ENCODE results near the gene STK11. TPM values are rescaled to one million over a fixed set of nuclear protein-coding genes. Genes with fewer than 3 reads are reported as not detected.
A peak's percentile ranks its signal among the peaks of the same experiment; 100 is the strongest.
"Not testable (repeated sequence)": the region's sequence is repeated elsewhere in the genome, so short reads cannot be mapped to it uniquely, and the experiment has no call there.

The STK11 gene
- total and polyA plus RNA-seq, 7 experiments from 2014 or later: 13.9 to 91.3 (median 71.5) TPM

DNA sequence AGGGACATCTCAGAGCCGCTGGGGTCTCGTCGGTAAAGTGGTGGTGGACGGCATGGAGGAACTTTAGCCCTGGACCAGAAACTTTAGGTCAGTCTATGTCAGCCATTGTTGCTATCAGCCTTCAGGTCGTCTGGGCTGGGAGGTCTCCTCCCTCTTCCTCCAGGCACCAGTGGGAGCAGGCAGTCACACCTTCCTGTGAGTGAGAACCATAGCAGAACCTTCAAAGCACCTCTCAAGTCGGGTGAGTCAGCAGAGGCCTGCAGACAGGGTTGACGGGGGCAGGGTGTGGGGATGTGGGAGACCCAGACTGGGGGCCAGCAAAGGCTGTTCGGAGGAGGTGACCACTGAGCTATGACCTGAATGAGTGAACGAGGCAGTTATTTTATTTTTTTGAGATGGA lies 16.2 kb upstream of the STK11 start:
- peak overlapping the region in 5 of 10 donors; percentile 33 to 63 (median 58) for H3K4me3 Mint-ChIP-seq
- no peaks in the 10 kb centered on the region for H3K9me3 Mint-ChIP-seq
- Histone ChIP-seq H3K4me3 (ENCODE audit: low read length) (no peak overlapping the region), H3K4me1 (ENCODE audit: control insufficient read depth in 2 of 2, insufficient read depth in 2 of 2, low read length in 2 of 2) (peaks cover 21 to 25% of the 10 kb centered on the region in 2 donors), H3K27me3 (ENCODE audit: control insufficient read depth in 2 of 2, insufficient read depth in 2 of 2, low read length in 2 of 2) (no peaks in the 10 kb centered on the region), H3K9me3 (ENCODE audit: control insufficient read depth in 2 of 3, low read length in 3 of 3) (no peaks in the 10 kb centered on the region), H3K27ac (ENCODE audit: low read depth, low read length) (no peak overlapping the region), H3K36me3 (ENCODE audit: control insufficient read depth in 2 of 3, insufficient read depth in 3 of 3, low read length in 3 of 3) (no peaks in the 10 kb centered on the region)
- ChIA-PET CTCF (interaction anchor here (0.6 kb wide), 1 partner anchor 207 kb away, joined by 7 read pairs; no protein-coding TSS in a partner anchor), POLR2A (no interaction called here)
- peak; percentile 57 for ATAC-seq
- H3K36me3 Mint-ChIP-seq: no peaks in the 10 kb centered on the region
- H3K27me3 Mint-ChIP-seq: no peaks in the 10 kb centered on the region
- H3K4me1 Mint-ChIP-seq: peaks cover 11 to 27% (median 18%) of the 10 kb centered on the region in 7 donors
- H3K27ac Mint-ChIP-seq: peak overlapping the region; percentile 44 to 94 (median 79)
- intact Hi-C loops (cut with micrococcal nuclease): loop anchor here in 1 of 2 donors (1.0 kb wide), 1 partner anchor 15 kb away; the partner anchor contains the start of gene SBNO2
- DNase-seq: peak in 1 of 9 donors; percentile 67

DNA sequence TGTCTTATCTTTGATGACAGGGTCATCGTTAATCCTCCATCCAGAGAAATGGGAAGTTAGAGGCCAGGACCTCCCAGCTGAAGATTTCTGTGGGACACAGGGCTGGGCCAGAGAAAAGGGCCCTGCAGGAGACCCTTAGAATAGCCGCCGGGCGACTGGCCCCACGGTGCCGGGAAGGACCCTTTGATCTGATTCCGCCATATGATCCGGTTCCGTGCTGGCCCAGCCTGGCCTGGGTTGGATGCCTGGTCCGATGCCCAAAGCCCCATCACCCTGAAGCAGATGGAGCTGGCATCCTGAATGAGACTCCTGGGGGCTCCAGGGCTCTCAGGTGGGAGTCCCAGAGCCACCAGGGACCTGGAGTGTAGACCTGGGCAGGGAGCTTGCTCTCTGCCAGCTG lies 6.0 kb upstream of the STK11 start:
- ATAC-seq (no peak), DNase-seq (no peak)
- no peaks in the 10 kb centered on the region for H3K36me3 ChIP-seq (ENCODE audit: control insufficient read depth in 2 of 3, insufficient read depth in 3 of 3, low read length in 3 of 3)
- ChIA-PET POLR2A (interaction anchor here (0.6 to 0.8 kb wide), 3 partner anchors 74 to 95 kb away, joined by 3 read pairs; partner anchors contain the start of gene GPX4), CTCF (interaction anchor here (2.7 kb wide), 1 partner anchor 86 kb away, joined by 11 read pairs; no protein-coding TSS in a partner anchor)
- H3K27ac ChIP-seq (ENCODE audit: low read depth, low read length): no peak overlapping the region
- H3K27ac Mint-ChIP-seq: peak overlapping the region in 1 of 9 donors; percentile 33
- H3K4me1 ChIP-seq (ENCODE audit: control insufficient read depth in 2 of 2, insufficient read depth in 2 of 2, low read length in 2 of 2): peaks cover 5 to 14% of the 10 kb centered on the region in 2 donors
- no peaks in the 10 kb centered on the region for H3K27me3 ChIP-seq (ENCODE audit: control insufficient read depth in 2 of 2, insufficient read depth in 2 of 2, low read length in 2 of 2)
- intact Hi-C loops (cut with micrococcal nuclease): no loop called here
- peaks cover 0 to 3% (median 0%) of the 10 kb centered on the region in 11 donors for H3K9me3 Mint-ChIP-seq
- H3K9me3 ChIP-seq (ENCODE audit: control insufficient read depth in 2 of 3, low read length in 3 of 3): no peaks in the 10 kb centered on the region
- H3K36me3 Mint-ChIP-seq: no peaks in the 10 kb centered on the region
- no peak overlapping the region for H3K4me3 ChIP-seq (ENCODE audit: low read length)
- H3K27me3 Mint-ChIP-seq: no peaks in the 10 kb centered on the region
- H3K4me3 Mint-ChIP-seq: no peak overlapping the region
- H3K4me1 Mint-ChIP-seq: peaks cover 9 to 17% (median 15%) of the 10 kb centered on the region in 7 donors

DNA sequence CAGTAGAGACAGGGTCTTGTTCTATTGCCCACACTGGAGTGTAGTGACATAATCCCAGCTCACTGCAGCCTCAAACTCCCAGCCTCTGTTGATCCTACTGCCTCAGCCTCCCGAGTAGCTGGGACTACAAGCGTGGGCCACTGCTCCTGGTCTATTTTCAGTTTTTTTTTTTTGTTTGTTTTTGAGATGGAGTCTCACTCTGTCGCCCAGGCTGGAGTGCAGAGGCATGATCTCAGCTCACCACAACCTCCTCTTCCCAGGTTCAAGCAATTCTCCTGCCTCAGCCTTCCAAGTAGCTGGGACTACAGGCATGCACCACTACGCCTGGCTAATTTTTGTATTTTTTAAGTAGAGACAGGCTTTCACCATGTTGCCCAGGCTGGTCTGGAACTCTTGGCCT lies 5.0 kb upstream of the STK11 start:
- H3K4me3 ChIP-seq (ENCODE audit: low read length); H3K9me3 Mint-ChIP-seq; ATAC-seq; H3K9me3 ChIP-seq (ENCODE audit: control insufficient read depth in 2 of 3, low read length in 3 of 3); H3K27me3 Mint-ChIP-seq; H3K36me3 ChIP-seq (ENCODE audit: control insufficient read depth in 2 of 3, insufficient read depth in 3 of 3, low read length in 3 of 3); H3K36me3 Mint-ChIP-seq; H3K27ac ChIP-seq (ENCODE audit: low read depth, low read length); intact Hi-C loops (cut with micrococcal nuclease); DNase-seq; H3K27me3 ChIP-seq (ENCODE audit: control insufficient read depth in 2 of 2, insufficient read depth in 2 of 2, low read length in 2 of 2): not testable (repeated sequence)
- H3K27ac Mint-ChIP-seq: peak overlapping the region in 1 of 9 donors; percentile 40
- POLR2A ChIA-PET: interaction anchor here (1.4 to 1.6 kb wide), 2 partner anchors 8 to 104 kb away, joined by 3 to 4 read pairs; no protein-coding TSS in a partner anchor
- H3K4me1 Mint-ChIP-seq: peaks cover 9 to 19% (median 16%) of the 10 kb centered on the region in 7 donors
- CTCF ChIA-PET: interaction anchor here (0.7 to 2.7 kb wide), 3 partner anchors 70 to 87 kb away, joined by 3 to 11 read pairs (median 3); no protein-coding TSS in a partner anchor
- H3K4me3 Mint-ChIP-seq: peak overlapping the region in 1 of 10 donors; percentile 42
- H3K4me1 ChIP-seq (ENCODE audit: control insufficient read depth in 2 of 2, insufficient read depth in 2 of 2, low read length in 2 of 2): peaks cover 11 to 21% of the 10 kb centered on the region in 2 donors

DNA sequence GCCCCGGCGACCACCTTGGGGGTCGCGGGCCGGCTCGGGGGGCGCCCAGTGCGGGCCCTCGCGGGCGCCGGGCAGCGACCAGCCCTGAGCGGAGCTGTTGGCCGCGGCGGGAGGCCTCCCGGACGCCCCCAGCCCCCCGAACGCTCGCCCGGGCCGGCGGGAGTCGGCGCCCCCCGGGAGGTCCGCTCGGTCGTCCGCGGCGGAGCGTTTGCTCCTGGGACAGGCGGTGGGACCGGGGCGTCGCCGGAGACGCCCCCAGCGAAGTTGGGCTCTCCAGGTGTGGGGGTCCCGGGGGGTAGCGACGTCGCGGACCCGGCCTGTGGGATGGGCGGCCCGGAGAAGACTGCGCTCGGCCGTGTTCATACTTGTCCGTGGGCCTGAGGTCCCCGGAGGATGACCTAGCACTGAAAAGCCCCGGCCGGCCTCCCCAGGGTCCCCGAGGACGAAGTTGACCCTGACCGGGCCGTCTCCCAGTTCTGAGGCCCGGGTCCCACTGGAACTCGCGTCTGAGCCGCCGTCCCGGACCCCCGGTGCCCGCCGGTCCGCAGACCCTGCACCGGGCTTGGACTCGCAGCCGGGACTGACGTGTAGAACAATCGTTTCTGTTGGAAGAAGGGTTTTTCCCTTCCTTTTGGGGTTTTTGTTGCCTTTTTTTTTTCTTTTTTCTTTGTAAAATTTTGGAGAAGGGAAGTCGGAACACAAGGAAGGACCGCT lies 729 bp downstream of the STK11 start:
- H3K4me3 Mint-ChIP-seq: peak overlapping the region; percentile 92 to 98 (median 94)
- H3K36me3 Mint-ChIP-seq: peaks cover 0 to 11% (median 0%) of the 10 kb centered on the region in 5 donors
- intact Hi-C loops (cut with micrococcal nuclease): no loop called here
- H3K9me3 Mint-ChIP-seq: peaks cover 0 to 3% (median 0%) of the 10 kb centered on the region in 11 donors
- POLR2A ChIA-PET: interaction anchor here (0.8 to 1.2 kb wide), 6 partner anchors 14 to 93 kb away, joined by 3 to 4 read pairs (median 3); partner anchors contain the start of gene FAM174C
- Histone ChIP-seq H3K27ac (ENCODE audit: low read depth, low read length) (peak overlapping the region; percentile 74), H3K4me1 (ENCODE audit: control insufficient read depth in 2 of 2, insufficient read depth in 2 of 2, low read length in 2 of 2) (peaks cover 27 to 35% of the 10 kb centered on the region in 2 donors), H3K27me3 (ENCODE audit: control insufficient read depth in 2 of 2, insufficient read depth in 2 of 2, low read length in 2 of 2) (no peaks in the 10 kb centered on the region), H3K9me3 (ENCODE audit: control insufficient read depth in 2 of 3, low read length in 3 of 3) (no peaks in the 10 kb centered on the region), H3K36me3 (ENCODE audit: control insufficient read depth in 2 of 3, insufficient read depth in 3 of 3, low read length in 3 of 3) (peaks cover 0 to 8% (median 0%) of the 10 kb centered on the region in 3 experiments), H3K4me3 (ENCODE audit: low read length) (peak overlapping the region; percentile 81)
- peak overlapping the region; percentile 85 to 94 (median 88) for H3K27ac Mint-ChIP-seq
- H3K4me1 Mint-ChIP-seq: peaks cover 15 to 47% (median 30%) of the 10 kb centered on the region in 7 donors
- DNase-seq: peak in 1 of 9 donors; percentile 10
- CTCF ChIA-PET: interaction anchor here (0.8 to 0.9 kb wide), 2 partner anchors 92 to 343 kb away, joined by 3 read pairs; no protein-coding TSS in a partner anchor
- H3K27me3 Mint-ChIP-seq: no peaks in the 10 kb centered on the region
- ATAC-seq: no peak

GRCh38 chr19:1206864-1207450 lies 1.4 kb downstream of the STK11 start:
- peak in 7 of 9 donors; percentile 19 to 41 (median 29) for DNase-seq
- Mint-ChIP-seq H3K36me3 (peaks cover 0 to 13% (median 0%) of the 10 kb centered on the region in 5 donors), H3K27ac (peak overlapping the region; percentile 85 to 94 (median 88)), H3K9me3 (peaks cover 0 to 3% (median 0%) of the 10 kb centered on the region in 11 donors), H3K27me3 (no peaks in the 10 kb centered on the region), H3K4me3 (peak overlapping the region; percentile 92 to 98 (median 94)), H3K4me1 (peaks cover 21 to 51% (median 34%) of the 10 kb centered on the region in 7 donors)
- Histone ChIP-seq H3K27me3 (ENCODE audit: control insufficient read depth in 2 of 2, insufficient read depth in 2 of 2, low read length in 2 of 2) (no peaks in the 10 kb centered on the region), H3K4me3 (ENCODE audit: low read length) (peak overlapping the region; percentile 81), H3K27ac (ENCODE audit: low read depth, low read length) (peak overlapping the region; percentile 74), H3K9me3 (ENCODE audit: control insufficient read depth in 2 of 3, low read length in 3 of 3) (no peaks in the 10 kb centered on the region), H3K36me3 (ENCODE audit: control insufficient read depth in 2 of 3, insufficient read depth in 3 of 3, low read length in 3 of 3) (peaks cover 0 to 8% (median 0%) of the 10 kb centered on the region in 3 experiments), H3K4me1 (ENCODE audit: control insufficient read depth in 2 of 2, insufficient read depth in 2 of 2, low read length in 2 of 2) (peaks cover 27 to 35% of the 10 kb centered on the region in 2 donors)
- POLR2A ChIA-PET: interaction anchor here (0.8 to 1.2 kb wide), 5 partner anchors 14 to 94 kb away, joined by 3 to 4 read pairs (median 3); partner anchors contain the start of gene FAM174C
- CTCF ChIA-PET: interaction anchor here (0.8 to 0.9 kb wide), 2 partner anchors 93 to 343 kb away, joined by 3 read pairs; no protein-coding TSS in a partner anchor
- no peak for ATAC-seq
- intact Hi-C loops (cut with micrococcal nuclease): no loop called here

- H3K27me3 ChIP-seq (ENCODE audit: control insufficient read depth in 2 of 2, insufficient read depth in 2 of 2, low read length in 2 of 2); CTCF ChIA-PET; intact Hi-C loops (cut with micrococcal nuclease); H3K9me3 Mint-ChIP-seq; H3K9me3 ChIP-seq (ENCODE audit: control insufficient read depth in 2 of 3, low read length in 3 of 3); POLR2A ChIA-PET; ATAC-seq; H3K27me3 Mint-ChIP-seq; H3K36me3 ChIP-seq (ENCODE audit: control insufficient read depth in 2 of 3, insufficient read depth in 3 of 3, low read length in 3 of 3); H3K4me3 ChIP-seq (ENCODE audit: low read length); DNase-seq: not testable (repeated sequence)
- Mint-ChIP-seq H3K27ac (peak overlapping the region in 1 of 9 donors; percentile 14), H3K36me3 (peaks cover 0 to 17% (median 3%) of the 10 kb centered on the region in 5 donors), H3K4me3 (peak overlapping the region in 7 of 10 donors; percentile 21 to 98 (median 38)), H3K4me1 (peaks cover 17 to 48% (median 32%) of the 10 kb centered on the region in 7 donors)
- peaks cover 28 to 33% of the 10 kb centered on the region in 2 donors for H3K4me1 ChIP-seq (ENCODE audit: control insufficient read depth in 2 of 2, insufficient read depth in 2 of 2, low read length in 2 of 2)
- peak overlapping the region; percentile 27 for H3K27ac ChIP-seq (ENCODE audit: low read depth, low read length)
Measured at GRCh38 chr19:1208830-1209229, 3.3 kb downstream of the STK11 start.

All from naive thymus-derived CD4-positive, alpha-beta T cell (primary cell).